ENCODE measurements around the gene RPRD1A. TPM values are rescaled to one million over a fixed set of nuclear protein-coding genes. Genes with fewer than 3 reads are reported as not detected.

RPRD1A gene
- total RNA-seq, 3 donors from 2014 or later, result 51.5 to 76.8 (median 59.3) TPM

DNA sequence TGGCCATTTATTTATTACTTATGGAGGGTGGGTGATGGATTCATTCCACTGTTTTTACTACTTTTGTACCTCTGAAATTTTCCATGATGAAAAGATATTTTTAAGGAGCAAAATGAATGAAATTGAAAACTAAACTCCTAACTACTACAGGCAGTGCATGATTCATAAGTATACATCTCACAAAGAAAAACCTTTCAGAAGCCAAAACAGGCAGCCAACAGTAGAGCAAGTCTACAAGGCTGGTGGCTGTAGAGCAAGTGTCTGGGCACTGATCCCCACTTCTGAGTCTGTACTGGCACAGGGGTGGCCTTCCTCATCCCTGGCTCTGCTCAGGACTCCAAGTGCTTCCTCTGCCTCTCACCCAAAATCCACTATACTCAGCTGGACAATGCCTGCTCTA, 103.0 kb downstream of the RPRD1A start:
- no peak overlapping the region for H3K27ac ChIP-seq
- H3K36me3 ChIP-seq, result no peaks in the 10 kb centered on the region
- H3K4me3 ChIP-seq, result no peak overlapping the region
- DNase-seq (ENCODE audit: low spot score in 2 of 2), result no peak
- H3K27me3 ChIP-seq, result no peaks in the 10 kb centered on the region
- TF ChIP-seq, protein P1, sequence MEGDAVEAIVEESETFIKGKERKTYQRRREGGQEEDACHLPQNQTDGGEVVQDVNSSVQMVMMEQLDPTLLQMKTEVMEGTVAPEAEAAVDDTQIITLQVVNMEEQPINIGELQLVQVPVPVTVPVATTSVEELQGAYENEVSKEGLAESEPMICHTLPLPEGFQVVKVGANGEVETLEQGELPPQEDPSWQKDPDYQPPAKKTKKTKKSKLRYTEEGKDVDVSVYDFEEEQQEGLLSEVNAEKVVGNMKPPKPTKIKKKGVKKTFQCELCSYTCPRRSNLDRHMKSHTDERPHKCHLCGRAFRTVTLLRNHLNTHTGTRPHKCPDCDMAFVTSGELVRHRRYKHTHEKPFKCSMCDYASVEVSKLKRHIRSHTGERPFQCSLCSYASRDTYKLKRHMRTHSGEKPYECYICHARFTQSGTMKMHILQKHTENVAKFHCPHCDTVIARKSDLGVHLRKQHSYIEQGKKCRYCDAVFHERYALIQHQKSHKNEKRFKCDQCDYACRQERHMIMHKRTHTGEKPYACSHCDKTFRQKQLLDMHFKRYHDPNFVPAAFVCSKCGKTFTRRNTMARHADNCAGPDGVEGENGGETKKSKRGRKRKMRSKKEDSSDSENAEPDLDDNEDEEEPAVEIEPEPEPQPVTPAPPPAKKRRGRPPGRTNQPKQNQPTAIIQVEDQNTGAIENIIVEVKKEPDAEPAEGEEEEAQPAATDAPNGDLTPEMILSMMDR (IDR thresholded peaks at IDR 0.05), result no peak
- TF ChIP-seq POLR2AphosphoS5 (IDR thresholded peaks at IDR 0.05) (no peak), POLR2A (IDR thresholded peaks at IDR 0.05) (no peak)
- intact Hi-C loops (cut with DNase I; ENCODE audit: low total_unique reads), result no loop called here
- H3K4me1 ChIP-seq, result no peaks in the 10 kb centered on the region
- H3K9me3 ChIP-seq, result peaks cover 0 to 6% of the 10 kb centered on the region in 2 donors

DNA sequence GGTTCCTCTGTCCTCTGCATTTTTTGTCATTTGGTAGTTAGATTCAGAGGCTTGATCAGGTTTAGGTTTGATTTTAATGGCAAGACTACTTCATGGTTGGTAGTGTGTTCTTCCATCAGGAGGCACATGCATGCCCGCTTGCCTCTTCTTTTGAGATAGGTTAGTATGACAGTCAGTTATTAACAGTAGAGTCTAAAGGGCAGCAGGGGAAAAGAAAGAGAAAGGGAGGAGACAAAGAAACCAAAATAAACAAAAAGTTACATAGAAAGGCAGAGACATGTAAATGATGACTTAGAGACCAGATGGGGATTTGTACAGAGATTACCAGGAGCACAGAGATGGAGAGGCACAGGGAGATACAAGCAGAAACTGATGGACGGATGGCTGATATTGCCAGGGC, 105.0 kb downstream of the RPRD1A start:
- Histone ChIP-seq H3K36me3 (no peaks in the 10 kb centered on the region), H3K4me1 (no peaks in the 10 kb centered on the region), H3K4me3 (no peak overlapping the region), H3K27ac (no peak overlapping the region), H3K27me3 (no peaks in the 10 kb centered on the region), H3K9me3 (peaks cover 0 to 6% of the 10 kb centered on the region in 2 donors)
- TF ChIP-seq, protein P1 (IDR thresholded peaks at IDR 0.05), result no peak
- no peak for TF ChIP-seq POLR2A (IDR thresholded peaks at IDR 0.05)
- no peak for TF ChIP-seq POLR2AphosphoS5 (IDR thresholded peaks at IDR 0.05)
- DNase-seq (ENCODE audit: low spot score in 2 of 2), result no peak
- intact Hi-C loops (cut with DNase I; ENCODE audit: low total_unique reads), result no loop called here

DNA sequence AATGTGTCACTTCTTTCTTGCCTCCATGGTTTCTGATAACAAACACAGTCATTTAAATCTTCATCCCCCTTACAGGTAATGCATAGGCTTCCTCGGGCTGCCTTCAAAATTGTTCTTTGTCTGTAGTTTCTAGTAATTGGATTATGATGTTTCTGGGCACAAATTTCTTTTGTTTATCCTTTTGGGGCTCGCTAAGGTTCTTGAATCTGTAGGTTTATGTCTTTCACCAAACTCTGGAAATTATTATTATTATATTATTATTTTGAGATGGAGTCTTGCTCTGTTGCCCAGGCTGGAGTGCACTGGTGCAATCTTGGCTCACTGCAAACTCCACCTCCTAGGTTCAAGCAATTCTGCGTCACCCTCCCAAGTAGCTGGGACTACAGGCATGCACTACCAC, 111.1 kb downstream of the RPRD1A start:
- no peak for DNase-seq (ENCODE audit: low spot score in 2 of 2)
- Histone ChIP-seq H3K9me3 (peaks cover 0 to 6% of the 10 kb centered on the region in 2 donors), H3K27ac (no peak overlapping the region), H3K4me1 (no peaks in the 10 kb centered on the region), H3K36me3 (no peaks in the 10 kb centered on the region), H3K4me3 (no peak overlapping the region), H3K27me3 (no peaks in the 10 kb centered on the region)
- TF ChIP-seq POLR2A (IDR thresholded peaks at IDR 0.05), result no peak
- intact Hi-C loops (cut with DNase I; ENCODE audit: low total_unique reads), result no loop called here

DNA sequence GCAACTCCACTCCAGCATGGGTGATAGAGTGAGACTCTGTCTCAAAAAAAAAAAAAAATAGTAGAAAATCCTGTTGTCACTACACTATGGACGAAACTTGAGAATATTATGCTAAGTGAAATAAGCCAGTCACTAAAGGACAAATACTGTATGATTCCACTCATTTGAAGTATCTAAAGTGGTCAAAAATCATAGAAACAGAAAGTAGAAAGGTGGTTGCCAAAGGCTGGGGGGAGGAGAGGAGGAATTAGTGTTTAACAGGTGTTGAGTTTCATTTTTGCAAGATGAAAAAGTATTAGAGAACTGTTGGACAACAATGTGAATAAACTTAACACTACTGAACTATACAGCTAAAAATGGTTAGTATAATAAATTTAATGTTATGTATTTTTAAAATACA, 113.7 kb downstream of the RPRD1A start:
- H3K4me1 ChIP-seq, result no peaks in the 10 kb centered on the region
- H3K36me3 ChIP-seq, result no peaks in the 10 kb centered on the region
- no peak for DNase-seq (ENCODE audit: low spot score in 2 of 2)
- H3K4me3 ChIP-seq, result no peak overlapping the region
- intact Hi-C loops (cut with DNase I; ENCODE audit: low total_unique reads), result no loop called here
- H3K27me3 ChIP-seq, result no peaks in the 10 kb centered on the region
- no peak for TF ChIP-seq POLR2AphosphoS5 (IDR thresholded peaks at IDR 0.05)
- TF ChIP-seq POLR2A (IDR thresholded peaks at IDR 0.05), result no peak
- TF ChIP-seq, protein P1 (IDR thresholded peaks at IDR 0.05), result no peak
- no peaks in the 10 kb centered on the region for H3K9me3 ChIP-seq
- H3K27ac ChIP-seq, result no peak overlapping the region

DNA sequence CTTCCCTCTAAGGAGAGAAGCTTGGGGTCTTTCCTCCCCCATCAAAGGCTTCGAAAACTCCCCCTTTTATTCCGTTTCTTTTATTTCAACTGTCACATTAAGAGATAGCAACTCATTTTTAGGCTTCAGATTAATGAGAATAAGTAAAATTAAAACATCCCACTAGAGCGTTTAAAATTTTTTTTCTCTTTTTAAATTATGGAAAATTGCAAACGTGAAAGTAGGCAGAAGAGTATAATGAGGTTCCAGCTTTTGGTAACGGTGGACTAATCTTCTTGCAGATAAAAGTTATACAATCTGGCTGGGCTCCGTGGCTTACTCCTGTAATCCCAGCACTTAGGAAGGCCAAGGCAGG, 116.8 kb downstream of the RPRD1A start:
- no peak for DNase-seq (ENCODE audit: low spot score in 2 of 2)
- H3K27me3 ChIP-seq, result no peaks in the 10 kb centered on the region
- no peaks in the 10 kb centered on the region for H3K36me3 ChIP-seq
- no peak for TF ChIP-seq POLR2AphosphoS5 (IDR thresholded peaks at IDR 0.05)
- TF ChIP-seq, protein P1 (IDR thresholded peaks at IDR 0.05), result peak in 1 of 3 donors; percentile 2
- H3K9me3 ChIP-seq, result no peaks in the 10 kb centered on the region
- H3K27ac ChIP-seq, result no peak overlapping the region
- intact Hi-C loops (cut with DNase I; ENCODE audit: low total_unique reads), result no loop called here
- no peaks in the 10 kb centered on the region for H3K4me1 ChIP-seq
- H3K4me3 ChIP-seq, result peak overlapping the region; percentile 45 to 78 (median 51)

All from breast epithelium (tissue), 4 donors.